Aorta (tissue), 5 donors: ENCODE measurements around the gene TPSD1. TPM values are rescaled to one million over a fixed set of nuclear protein-coding genes. Genes with fewer than 3 reads are reported as not detected.
"Not testable (repeated sequence)": the region's sequence is repeated elsewhere in the genome, so short reads cannot be mapped to it uniquely, and the experiment has no call there.

Experiments
- ATAC-seq: fragments of 200-7000 bp; cut with Tn5 transposase; one replicate; pipeline ENCODE4 v1.9.1; 2022; ENCODE audit warnings: moderate library complexity; ENCODE audit not compliant: low FRiP score
- DNase-seq, 2 donors: peaks; one replicate each; pipeline ENCODE4 v3.0.0-alpha.2; 2020
- H3K27ac ChIP-seq, 2 donors: one replicate each; pipeline ENCODE4 v1.5.1; 2013; ENCODE audit warnings: low read length in 2 of 2, mild to moderate bottlenecking in 2 of 2, moderate library complexity in 2 of 2, control low read depth in 1 of 2, inconsistent platforms in 1 of 2, low read depth in 1 of 2
- H3K27me3 ChIP-seq, 2 donors: one replicate each; pipeline ENCODE4 v1.6.1; 2013; ENCODE audit warnings: control low read depth in 1 of 2, low read length in 1 of 2, mild to moderate bottlenecking in 1 of 2, moderate library complexity in 1 of 2; ENCODE audit not compliant: insufficient read depth in 2 of 2, control insufficient read depth in 1 of 2
- H3K36me3 ChIP-seq, 2 donors: one replicate each; pipeline ENCODE4 v1.6.1; 2013; ENCODE audit warnings: control low read depth in 1 of 2, low read length in 1 of 2, mild to moderate bottlenecking in 1 of 2; ENCODE audit not compliant: insufficient read depth in 2 of 2, control insufficient read depth in 1 of 2
- H3K4me1 ChIP-seq, 2 donors: one replicate each; pipeline ENCODE4 v1.6.1; 2013; ENCODE audit warnings: low read length in 2 of 2, control low read depth in 1 of 2, mild to moderate bottlenecking in 1 of 2, moderate library complexity in 1 of 2; ENCODE audit not compliant: insufficient read depth in 2 of 2, control insufficient read depth in 1 of 2
- H3K4me3 ChIP-seq, 2 donors: one replicate each; pipeline ENCODE4 v1.5.1; 2013; ENCODE audit warnings: low read length in 2 of 2, control low read depth in 1 of 2, mild to moderate bottlenecking in 1 of 2
- H3K9me3 ChIP-seq: one replicate; pipeline ENCODE4 v1.6.1; 2013; ENCODE audit warnings: mild to moderate bottlenecking, low read length; ENCODE audit not compliant: control insufficient read depth
- WGBS, 2 donors: extraction: QIAGEN DNeasy Blood & Tissue Kit; methylation state at CpG; one replicate each; pipeline ENCODE4 v1.1.7; 2013; 5-methylcytosine and 5-hydroxymethylcytosine counted together
- intact Hi-C, 2 donors: fragments of 100-400 bp; cut with DNase I; formaldehyde crosslinking; loops; one replicate each; pipeline versions ENCODE4 v1.14.2 to v1.15.0; 2022
- polyA plus RNA-seq, 2 donors: library from polyadenylated mRNA; stranded (reverse); fragments of 200-250 nt; gene quantifications; one replicate each; pipeline ENCODE4 v1.2.3, GENCODE V29; 2013
- total RNA-seq, 2 donors: library from RNA; stranded (reverse); fragmentation: NEBNext Ultra II Directional; extraction: Animal tissue kit (Norgen Biotek cat#: 25700); gene quantifications; one replicate each; pipeline ENCODE4 v1.2.1, GENCODE V29; 2021
- donor health status: healthy with polysubstance abuse.
- donor health status: Bipolar disorder and iron deficiency.
- donor health status: DM: no; HTN: no; CAD: no.
- donor health status: DM: no; HTN: no; CAD: no.
- donor health status: DM: yes; HTN: yes; CAD: no.

The TPSD1 gene
- total and polyA plus RNA-seq, 4 donors, result 0.38 TPM; not detected in 3

DNA sequence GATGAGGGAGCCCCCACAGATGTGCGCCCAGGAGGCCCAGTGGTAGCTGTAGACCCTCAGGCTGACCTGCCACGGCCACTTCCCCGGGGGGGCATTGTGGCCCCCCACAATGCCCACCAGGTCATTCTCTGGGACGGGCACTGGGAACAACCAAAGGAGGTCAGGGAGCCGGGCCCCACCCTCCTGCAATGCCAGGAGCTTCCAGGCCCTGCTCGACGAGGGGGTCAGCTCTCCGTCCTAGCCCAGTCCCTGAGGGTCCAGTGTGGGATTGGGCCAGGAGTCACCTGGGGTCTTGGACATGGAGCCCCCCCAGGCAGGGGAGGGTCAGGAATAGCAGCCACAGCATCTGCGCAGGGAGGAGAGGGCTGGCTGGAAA is 7.0 kb downstream of the TPSD1 start:
- Histone ChIP-seq H3K27me3 (no peaks in the 10 kb centered on the region), H3K9me3 (no peaks in the 10 kb centered on the region)
- intact Hi-C loops, result loop anchor here in 1 of 2 donors (10.0 kb wide), 1 partner anchor 48 kb away; no protein-coding TSS in a partner anchor

DNA sequence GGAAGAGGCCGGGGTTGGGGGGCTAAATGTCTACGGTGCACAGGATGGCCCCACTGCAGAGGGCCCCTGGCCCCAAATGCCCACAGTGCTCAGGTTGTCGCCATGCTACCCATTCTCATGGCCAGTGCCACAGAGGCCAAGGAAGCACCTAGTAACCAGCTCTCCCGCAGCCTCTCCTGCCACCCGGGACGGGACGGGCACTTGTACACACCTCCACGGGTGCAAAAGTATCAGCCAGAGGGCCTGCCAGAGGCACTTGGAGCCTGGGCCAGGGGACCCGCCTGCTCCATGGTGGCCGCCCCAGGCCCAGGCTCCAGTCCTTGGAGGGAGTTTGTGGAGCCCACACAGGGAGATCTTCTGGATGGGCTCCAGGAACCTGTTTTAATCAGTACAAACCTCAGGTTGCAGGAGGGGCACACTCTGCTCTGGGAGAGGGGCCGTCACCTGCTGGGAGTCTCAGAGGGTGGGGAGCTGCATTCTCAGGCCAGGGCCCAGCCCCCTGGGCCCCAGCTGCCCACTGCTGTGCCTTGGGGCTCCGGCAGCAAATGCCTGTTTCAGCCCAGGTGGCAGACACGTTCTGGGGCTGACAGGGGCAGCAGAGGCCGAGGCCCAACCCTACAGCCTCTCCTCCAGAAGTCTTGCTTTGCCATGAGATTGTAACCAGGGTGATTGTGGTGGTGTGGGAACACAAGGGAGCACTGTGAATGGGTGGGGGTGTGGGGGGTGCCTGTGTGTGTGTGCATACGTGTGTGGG is 7.9 kb downstream of the TPSD1 start:
- WGBS, 2 donors, result 60 to 65% methylated on average over 15 of the region's 15 CpGs
- ATAC-seq (no peak), DNase-seq (no peak)
- no peak overlapping the region for H3K4me3 ChIP-seq
- intact Hi-C loops, result loop anchor here in 1 of 2 donors (10.0 kb wide), 1 partner anchor 49 kb away; no protein-coding TSS in a partner anchor
- no peak overlapping the region for H3K27ac ChIP-seq
- H3K27me3 ChIP-seq, result no peaks in the 10 kb centered on the region
- H3K9me3 ChIP-seq, result no peaks in the 10 kb centered on the region
- H3K36me3 ChIP-seq, result no peaks in the 10 kb centered on the region
- no peaks in the 10 kb centered on the region for H3K4me1 ChIP-seq

More for the DNA sequence above, 7.0 kb downstream of the TPSD1 start:
- ATAC-seq (no peak), DNase-seq (no peak)
- no peaks in the 10 kb centered on the region for H3K36me3 ChIP-seq
- 80 to 81% methylated on average over 8 to 9 of the region's 9 CpGs for WGBS, 2 donors
- no peak overlapping the region for H3K4me3 ChIP-seq
- no peaks in the 10 kb centered on the region for H3K4me1 ChIP-seq
- H3K27ac ChIP-seq, result no peak overlapping the region

DNA sequence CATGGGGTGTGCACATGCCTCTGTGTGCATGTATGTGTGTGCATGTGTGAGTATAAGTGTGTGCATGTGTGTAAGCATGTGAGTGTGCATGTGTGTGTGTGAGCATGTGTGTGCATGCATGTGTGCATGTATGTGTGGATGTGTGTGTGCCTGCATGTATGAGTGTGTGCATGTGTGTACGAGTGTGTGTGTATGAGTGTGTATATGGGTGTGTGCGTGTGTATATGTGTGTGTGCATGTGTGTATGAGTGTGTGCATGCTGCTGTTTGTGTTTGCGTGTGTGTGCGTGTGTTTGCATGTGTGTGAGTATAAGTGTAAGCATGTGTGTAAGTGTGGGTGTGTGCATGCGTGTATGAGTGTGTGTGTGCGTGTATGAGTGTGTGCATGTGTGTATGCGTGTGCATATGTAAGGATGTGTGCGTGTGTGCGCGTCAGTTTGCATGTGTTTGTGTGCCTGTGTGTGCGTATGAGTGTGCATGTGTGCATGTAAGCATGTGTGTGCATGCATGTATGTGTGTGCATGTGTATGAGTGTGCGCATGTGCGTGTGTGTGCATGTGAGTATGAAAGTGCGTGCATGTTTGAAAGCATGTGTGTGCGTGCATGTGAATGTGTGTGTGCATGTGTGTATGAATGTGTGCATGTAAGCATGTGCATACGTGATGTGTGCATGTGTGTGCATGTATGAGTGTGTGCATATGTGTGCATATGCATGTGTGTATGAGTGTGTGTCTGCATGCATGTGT is 8.6 kb downstream of the TPSD1 start:
- Histone ChIP-seq H3K27me3 (no peaks in the 10 kb centered on the region), H3K27ac (no peak overlapping the region), H3K4me3 (no peak overlapping the region), H3K9me3 (no peaks in the 10 kb centered on the region), H3K4me1 (no peaks in the 10 kb centered on the region), H3K36me3 (no peaks in the 10 kb centered on the region)
- 95 to 96% methylated on average over 16 of the region's 16 CpGs for WGBS, 2 donors
- intact Hi-C loops, result loop anchor here in 1 of 2 donors (10.0 kb wide), 1 partner anchor 50 kb away; no protein-coding TSS in a partner anchor
- no peak for ATAC-seq
- no peak for DNase-seq

DNA sequence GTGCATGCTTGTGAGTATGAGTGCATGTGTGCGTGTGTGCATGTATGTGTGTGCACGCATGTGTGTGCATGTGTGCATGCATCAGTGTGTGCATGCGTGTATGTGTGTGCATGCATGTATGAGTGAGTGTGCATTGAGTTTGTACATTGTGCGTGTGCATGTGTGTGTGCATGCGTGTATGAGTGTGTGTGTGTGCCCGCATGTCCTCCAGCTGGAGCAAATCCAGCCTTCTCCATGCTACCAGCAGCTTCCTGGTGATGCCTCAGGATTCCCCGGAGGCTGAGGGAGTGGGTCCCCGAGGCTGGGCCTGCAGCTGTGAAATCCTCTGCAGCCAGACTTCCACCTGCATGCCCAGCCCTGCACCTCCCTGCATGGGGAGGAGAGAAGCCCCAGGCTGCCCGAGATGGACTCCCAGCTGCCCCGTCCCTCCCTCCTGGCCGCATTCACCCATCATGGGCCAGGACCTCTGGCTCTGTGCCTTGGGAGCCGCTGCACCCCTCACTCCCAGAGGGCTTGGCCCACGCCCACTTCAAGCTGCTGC is 9.3 kb downstream of the TPSD1 start:
- DNase-seq (no peak), ATAC-seq (no peak)
- intact Hi-C loops, result loop anchor here in 1 of 2 donors (10.0 kb wide), 1 partner anchor 50 kb away; no protein-coding TSS in a partner anchor
- WGBS, 2 donors, result 75 to 82% methylated on average over 13 of the region's 13 CpGs
- Histone ChIP-seq H3K4me1 (no peaks in the 10 kb centered on the region), H3K9me3 (no peaks in the 10 kb centered on the region), H3K27ac (no peak overlapping the region), H3K27me3 (no peaks in the 10 kb centered on the region), H3K4me3 (no peak overlapping the region), H3K36me3 (no peaks in the 10 kb centered on the region)

DNA sequence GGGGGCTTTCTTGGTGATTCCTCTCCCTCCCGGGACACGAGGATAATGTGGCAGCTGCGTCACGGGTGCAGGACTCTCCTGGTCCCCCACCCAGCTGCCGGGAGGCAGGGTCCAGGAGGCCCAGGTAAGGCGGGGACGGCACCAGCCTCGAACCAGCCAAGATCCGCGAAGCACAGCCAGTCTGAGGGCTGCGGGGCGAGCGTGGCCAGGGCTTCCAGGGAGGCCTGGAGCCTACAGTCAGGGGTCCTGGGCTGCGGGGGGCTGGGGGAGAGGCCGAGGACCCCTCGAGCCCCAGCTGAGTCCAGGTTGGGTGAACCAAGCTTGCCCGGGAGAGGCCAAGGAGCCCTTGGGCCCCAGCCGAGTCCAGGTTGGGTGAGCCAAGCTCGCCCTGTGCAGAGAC is 10.0 kb downstream of the TPSD1 start:
- intact Hi-C loops, result loop anchor here in 1 of 2 donors (10.0 kb wide), 1 partner anchor 51 kb away; no protein-coding TSS in a partner anchor
- H3K27ac ChIP-seq, result no peak overlapping the region
- WGBS, 2 donors, result 88 to 89% methylated on average over 19 of the region's 19 CpGs
- H3K4me3 ChIP-seq, result no peak overlapping the region
- no peaks in the 10 kb centered on the region for H3K36me3 ChIP-seq
- no peaks in the 10 kb centered on the region for H3K27me3 ChIP-seq
- no peak for DNase-seq
- ATAC-seq, result no peak
- H3K9me3 ChIP-seq, result no peaks in the 10 kb centered on the region
- no peaks in the 10 kb centered on the region for H3K4me1 ChIP-seq

DNA sequence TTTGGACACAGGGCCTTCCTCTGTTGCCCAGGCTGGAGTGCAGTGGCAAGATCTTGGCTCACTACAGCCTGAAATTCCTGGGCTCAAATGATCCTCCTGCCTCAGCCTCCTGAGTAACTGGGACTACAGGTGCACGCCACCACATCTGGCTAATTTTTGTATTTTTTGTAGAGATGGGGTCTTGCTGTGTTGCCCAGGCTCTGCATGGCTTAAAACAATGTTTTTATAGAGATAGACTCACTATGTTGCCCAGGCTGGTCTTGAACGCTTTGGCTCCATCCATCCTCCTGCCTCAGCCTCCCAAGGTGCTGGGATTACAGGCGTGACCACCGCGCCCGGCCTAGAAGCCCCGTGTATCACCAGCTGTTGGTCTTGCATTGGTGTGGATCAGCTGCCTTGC is 13.5 kb downstream of the TPSD1 start:
- intact Hi-C loops, result loop anchor here in 1 of 2 donors (10.0 kb wide), 1 partner anchor 55 kb away; no protein-coding TSS in a partner anchor
- H3K36me3 ChIP-seq, DNase-seq, H3K4me3 ChIP-seq, H3K9me3 ChIP-seq, H3K27me3 ChIP-seq, ATAC-seq, H3K27ac ChIP-seq, H3K4me1 ChIP-seq: not testable (repeated sequence)
- WGBS, 2 donors, result 91 to 93% methylated on average over 7 of the region's 7 CpGs

DNA sequence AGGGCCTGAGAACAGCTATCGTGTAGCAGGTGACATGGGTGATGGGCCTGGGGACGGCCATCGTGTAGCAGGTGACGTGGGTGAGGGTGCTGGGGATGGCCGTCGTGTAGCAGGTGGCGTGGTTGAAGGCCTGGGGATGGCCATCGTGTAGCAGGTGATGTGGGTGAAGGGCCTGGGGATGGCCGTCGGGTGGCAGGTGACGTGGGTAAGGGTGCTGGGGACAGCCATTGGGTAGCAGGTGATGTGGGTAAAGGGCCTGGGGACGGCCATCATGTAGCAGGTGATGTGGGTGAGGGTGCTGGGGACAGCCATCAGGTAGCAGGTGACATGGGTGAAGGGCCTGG is 15.5 kb downstream of the TPSD1 start:
- no peaks in the 10 kb centered on the region for H3K4me1 ChIP-seq
- ATAC-seq, result no peak
- DNase-seq, result peak in 1 of 2 donors; percentile 60
- H3K4me3 ChIP-seq, result no peak overlapping the region
- intact Hi-C loops, result no loop called here
- no peaks in the 10 kb centered on the region for H3K9me3 ChIP-seq
- no peaks in the 10 kb centered on the region for H3K27me3 ChIP-seq
- 77 to 78% methylated on average over 12 of the region's 12 CpGs for WGBS, 2 donors
- H3K27ac ChIP-seq, result no peak overlapping the region
- H3K36me3 ChIP-seq, result no peaks in the 10 kb centered on the region

DNA sequence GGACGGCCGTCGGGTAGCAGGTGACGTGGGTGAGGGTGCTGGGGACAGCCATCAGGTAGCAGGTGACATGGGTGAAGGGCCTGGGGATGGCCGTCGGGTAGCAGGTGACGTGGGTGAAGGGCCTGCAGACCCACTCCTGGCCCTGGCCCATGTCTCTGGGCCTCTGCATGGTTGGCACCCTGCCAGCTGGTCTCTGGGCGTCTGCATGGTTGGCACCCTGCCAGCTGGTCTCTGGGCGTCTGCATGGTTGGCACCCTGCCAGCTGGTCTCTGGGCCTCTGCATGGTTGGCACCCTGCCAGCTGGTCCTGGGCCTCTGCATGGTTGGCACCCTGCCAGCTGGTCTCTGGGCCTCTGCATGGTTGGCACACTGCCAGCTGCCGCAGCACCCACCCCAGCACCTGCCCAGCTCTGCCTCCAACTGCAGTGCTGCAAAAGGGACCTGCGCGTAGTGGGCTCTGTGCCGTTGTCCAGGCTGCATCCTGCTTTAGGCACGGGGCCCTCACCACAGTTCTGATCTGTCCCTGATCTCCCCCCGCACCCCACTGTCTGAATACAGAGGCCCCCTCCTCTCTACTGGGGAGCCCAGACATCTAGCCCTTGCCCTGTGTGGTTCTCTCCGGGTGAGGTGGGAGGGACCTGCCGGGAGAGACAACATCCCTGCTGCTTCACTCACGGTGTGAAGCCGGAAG is 16.0 kb downstream of the TPSD1 start:
- H3K27ac ChIP-seq, H3K9me3 ChIP-seq, H3K27me3 ChIP-seq, H3K4me3 ChIP-seq, H3K4me1 ChIP-seq, intact Hi-C loops, H3K36me3 ChIP-seq: not testable (repeated sequence)
- WGBS, 2 donors, result 11% methylated on average over 19 of the region's 19 CpGs
- DNase-seq (peak in 1 of 2 donors; percentile 80), ATAC-seq (peak; percentile 20)
